ENCODE data around the gene ACOT12. TPM values are rescaled to one million over a fixed set of nuclear protein-coding genes. Genes with fewer than 3 reads are reported as not detected.
A peak's percentile ranks its signal among the peaks of the same experiment; 100 is the strongest.

The ACOT12 gene
- total and polyA plus RNA-seq, 2 donors (not counting 1 experiment from before 2014, with no cell fraction given), result 2.0 to 4.3 TPM

DNA sequence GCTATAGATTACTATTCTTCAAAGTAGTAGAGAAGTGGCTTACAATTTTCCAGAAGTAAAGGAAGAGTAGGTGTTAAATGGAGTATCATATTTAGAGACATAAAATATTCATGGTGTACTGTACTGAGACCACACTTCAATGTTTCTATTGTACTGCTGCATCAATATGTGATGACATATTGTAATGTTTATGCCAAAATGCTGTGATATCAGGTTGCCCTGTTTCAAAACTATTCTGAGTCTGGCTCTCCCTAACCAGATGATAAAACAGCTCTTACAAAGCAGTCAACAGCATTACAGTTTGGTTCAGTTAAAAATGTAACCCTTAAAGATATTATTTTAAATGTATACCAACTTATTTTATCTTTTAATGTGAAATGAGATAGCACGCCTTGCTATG is 30.8 kb upstream of the ACOT12 start:
- no peak overlapping the region for H2AFZ ChIP-seq (ENCODE audit: low read length)
- TF ChIP-seq, protein P1, sequence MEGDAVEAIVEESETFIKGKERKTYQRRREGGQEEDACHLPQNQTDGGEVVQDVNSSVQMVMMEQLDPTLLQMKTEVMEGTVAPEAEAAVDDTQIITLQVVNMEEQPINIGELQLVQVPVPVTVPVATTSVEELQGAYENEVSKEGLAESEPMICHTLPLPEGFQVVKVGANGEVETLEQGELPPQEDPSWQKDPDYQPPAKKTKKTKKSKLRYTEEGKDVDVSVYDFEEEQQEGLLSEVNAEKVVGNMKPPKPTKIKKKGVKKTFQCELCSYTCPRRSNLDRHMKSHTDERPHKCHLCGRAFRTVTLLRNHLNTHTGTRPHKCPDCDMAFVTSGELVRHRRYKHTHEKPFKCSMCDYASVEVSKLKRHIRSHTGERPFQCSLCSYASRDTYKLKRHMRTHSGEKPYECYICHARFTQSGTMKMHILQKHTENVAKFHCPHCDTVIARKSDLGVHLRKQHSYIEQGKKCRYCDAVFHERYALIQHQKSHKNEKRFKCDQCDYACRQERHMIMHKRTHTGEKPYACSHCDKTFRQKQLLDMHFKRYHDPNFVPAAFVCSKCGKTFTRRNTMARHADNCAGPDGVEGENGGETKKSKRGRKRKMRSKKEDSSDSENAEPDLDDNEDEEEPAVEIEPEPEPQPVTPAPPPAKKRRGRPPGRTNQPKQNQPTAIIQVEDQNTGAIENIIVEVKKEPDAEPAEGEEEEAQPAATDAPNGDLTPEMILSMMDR (conservative IDR thresholded peaks at IDR 0.05 in 1 of 2, IDR thresholded peaks at IDR 0.05 in 1 of 2; ENCODE audit: low read depth in 1 of 2, low read length in 2 of 2), result no peak
- no peak for TF ChIP-seq EZH2 (IDR thresholded peaks at IDR 0.05; ENCODE audit: low read length, missing control alignments)
- H3K9ac ChIP-seq (ENCODE audit: insufficient read depth, low read length), result no peak overlapping the region
- DNase-seq (ENCODE audit: low read depth in 2 of 2), result peak; percentile 50 to 62
- H3K79me2 ChIP-seq (ENCODE audit: control insufficient read depth, insufficient read depth, low read length), result no peaks in the 10 kb centered on the region
- no peaks in the 10 kb centered on the region for H3K9me3 ChIP-seq (ENCODE audit: control insufficient read depth, insufficient read depth, low read depth, low read length)
- H3K36me3 ChIP-seq (ENCODE audit: control insufficient read depth, insufficient read depth, low read length), result no peaks in the 10 kb centered on the region
- H3K4me1 ChIP-seq (ENCODE audit: control insufficient read depth, extremely low read depth, insufficient read depth, low read length), result peaks cover 28% of the 10 kb centered on the region
- no peak overlapping the region for H3K4me3 ChIP-seq (replicated peaks in 1 of 4; ENCODE audit: control extremely low read depth in 1 of 4, insufficient read depth in 1 of 4, low read depth in 3 of 4, low read length in 4 of 4)
- no peaks in the 10 kb centered on the region for H3K27me3 ChIP-seq (ENCODE audit: control insufficient read depth, insufficient read depth, low read length)
- no peak overlapping the region for H3K4me2 ChIP-seq (ENCODE audit: extremely low read depth, insufficient read depth, low read length)
- no peak overlapping the region for H3K27ac ChIP-seq (ENCODE audit: insufficient read depth, low read length)
- H4K20me1 ChIP-seq (ENCODE audit: control insufficient read depth, extremely low read depth, insufficient read depth, low read length), result no peaks in the 10 kb centered on the region

DNA sequence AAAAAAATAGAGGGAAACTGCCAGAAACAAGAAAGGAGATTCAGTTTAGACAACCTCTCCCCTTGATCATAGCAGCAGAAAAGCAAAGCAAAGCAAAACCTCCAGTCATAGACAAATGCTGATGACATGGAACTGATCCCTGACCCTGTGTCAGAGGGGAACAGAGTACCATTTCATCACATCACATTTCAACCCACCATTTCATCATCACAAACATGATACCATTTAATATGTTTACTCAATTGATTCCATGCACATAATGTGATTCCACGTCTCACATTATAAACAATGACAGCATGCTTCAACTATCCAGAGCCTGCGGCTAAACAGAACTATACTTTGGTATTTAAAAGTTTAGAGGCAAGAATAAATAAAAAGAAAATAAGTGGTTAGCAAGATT is 28.7 kb upstream of the ACOT12 start:
- Histone ChIP-seq H3K4me2 (ENCODE audit: extremely low read depth, insufficient read depth, low read length) (peak overlapping the region; percentile 33), H3K9ac (ENCODE audit: insufficient read depth, low read length) (no peak overlapping the region), H3K36me3 (ENCODE audit: control insufficient read depth, insufficient read depth, low read length) (no peaks in the 10 kb centered on the region), H2AFZ (ENCODE audit: low read length) (no peak overlapping the region), H3K79me2 (ENCODE audit: control insufficient read depth, insufficient read depth, low read length) (no peaks in the 10 kb centered on the region), H3K9me3 (ENCODE audit: control insufficient read depth, insufficient read depth, low read depth, low read length) (no peaks in the 10 kb centered on the region), H3K27me3 (ENCODE audit: control insufficient read depth, insufficient read depth, low read length) (no peaks in the 10 kb centered on the region), H3K4me1 (ENCODE audit: control insufficient read depth, extremely low read depth, insufficient read depth, low read length) (peaks cover 28% of the 10 kb centered on the region), H4K20me1 (ENCODE audit: control insufficient read depth, extremely low read depth, insufficient read depth, low read length) (no peaks in the 10 kb centered on the region), H3K27ac (ENCODE audit: insufficient read depth, low read length) (peak overlapping the region; percentile 75), H3K4me3 (replicated peaks in 1 of 4; ENCODE audit: control extremely low read depth in 1 of 4, insufficient read depth in 1 of 4, low read depth in 3 of 4, low read length in 4 of 4) (no peak overlapping the region)
- TF ChIP-seq EZH2 (IDR thresholded peaks at IDR 0.05; ENCODE audit: low read length, missing control alignments), result no peak
- TF ChIP-seq, protein P1 (conservative IDR thresholded peaks at IDR 0.05 in 1 of 2, IDR thresholded peaks at IDR 0.05 in 1 of 2; ENCODE audit: low read depth in 1 of 2, low read length in 2 of 2), result no peak
- DNase-seq (ENCODE audit: low read depth in 2 of 2), result peak; percentile 86 to 96

DNA sequence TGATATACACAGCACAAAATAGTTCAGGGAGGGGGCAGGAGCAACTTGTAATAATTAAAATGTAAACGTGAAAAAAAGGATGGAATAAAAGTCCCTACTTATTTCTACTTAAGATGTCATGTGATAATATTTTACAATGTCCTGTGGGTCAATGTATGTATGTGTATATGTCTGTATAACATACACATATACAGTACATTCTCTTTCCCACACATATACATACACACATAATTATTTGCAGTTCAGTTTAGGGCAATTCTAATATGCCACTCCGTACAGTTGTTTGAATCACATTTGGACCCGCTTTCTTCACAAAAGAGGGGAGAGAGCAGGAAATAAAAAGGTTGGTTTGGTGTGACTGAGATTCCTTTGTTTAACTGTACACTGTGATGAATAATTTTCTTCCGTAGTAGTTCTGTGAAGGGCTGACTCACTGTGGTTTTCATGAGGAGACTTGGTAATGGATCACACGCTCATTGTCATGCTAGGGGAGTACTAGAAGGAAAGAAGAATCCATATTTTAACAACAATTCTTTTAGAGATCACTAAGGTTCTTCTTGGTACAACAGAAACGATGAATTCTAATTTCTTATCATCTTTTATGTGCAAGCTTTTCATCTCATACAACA is 26.2 kb upstream of the ACOT12 start:
- Histone ChIP-seq H3K4me3 (replicated peaks in 1 of 4; ENCODE audit: control extremely low read depth in 1 of 4, insufficient read depth in 1 of 4, low read depth in 3 of 4, low read length in 4 of 4) (no peak overlapping the region), H3K4me1 (ENCODE audit: control insufficient read depth, extremely low read depth, insufficient read depth, low read length) (peaks cover 24% of the 10 kb centered on the region), H2AFZ (ENCODE audit: low read length) (no peak overlapping the region), H4K20me1 (ENCODE audit: control insufficient read depth, extremely low read depth, insufficient read depth, low read length) (no peaks in the 10 kb centered on the region), H3K9me3 (ENCODE audit: control insufficient read depth, insufficient read depth, low read depth, low read length) (no peaks in the 10 kb centered on the region), H3K4me2 (ENCODE audit: extremely low read depth, insufficient read depth, low read length) (peak overlapping the region; percentile 63), H3K27me3 (ENCODE audit: control insufficient read depth, insufficient read depth, low read length) (no peaks in the 10 kb centered on the region), H3K79me2 (ENCODE audit: control insufficient read depth, insufficient read depth, low read length) (no peaks in the 10 kb centered on the region), H3K27ac (ENCODE audit: insufficient read depth, low read length) (peak overlapping the region; percentile 75), H3K36me3 (ENCODE audit: control insufficient read depth, insufficient read depth, low read length) (no peaks in the 10 kb centered on the region), H3K9ac (ENCODE audit: insufficient read depth, low read length) (no peak overlapping the region)
- peak; percentile 89 to 96 for DNase-seq (ENCODE audit: low read depth in 2 of 2)
- TF ChIP-seq, protein P1 (conservative IDR thresholded peaks at IDR 0.05 in 1 of 2, IDR thresholded peaks at IDR 0.05 in 1 of 2; ENCODE audit: low read depth in 1 of 2, low read length in 2 of 2), result no peak
- no peak for TF ChIP-seq EZH2 (IDR thresholded peaks at IDR 0.05; ENCODE audit: low read length, missing control alignments)

All from fibroblast of lung (primary cell).